H1 (cell line): ENCODE results near the gene CRTAC1. TPM values are rescaled to one million over a fixed set of nuclear protein-coding genes. Genes with fewer than 3 reads are reported as not detected.

Experiments used
- CTCF ChIA-PET: fragments of 300-600 bp; sonication (Branson Sonifier 250); formaldehyde crosslinking; loops from one replicate; lab custom pipeline; 2021; ENCODE audit not compliant: partially characterized antibody; lab: Charles Lee
- POLR2A ChIA-PET: fragments of 300-600 bp; sonication (Branson Sonifier 250); formaldehyde crosslinking; loops from one replicate; lab custom pipeline; 2021; ENCODE audit warnings: inconsistent platforms; ENCODE audit not compliant: partially characterized antibody; lab: Charles Lee
- DNase-seq, 2 experiments: peaks; one replicate each; pipeline versions ENCODE4 v3.0.0 to v3.0.0-alpha.2; 2010 to 2022; ENCODE audit warnings: low spot score in 2 of 2, low read depth in 1 of 2, mixed read lengths in 1 of 2
- FAIRE-seq: peaks from 2 replicates; lab custom pipeline; 2011; peaks lifted over from hg19 to GRCh38; lab: Jason Lieb, UNC
- H2AFZ ChIP-seq: 2 replicates; pipeline ENCODE4 v1.8.1; 2012; ENCODE audit warnings: low read length, inconsistent platforms
- H2AK5ac ChIP-seq: 2 replicates; pipeline ENCODE4 v1.6.1; 2013; ENCODE audit warnings: low read depth, low read length
- H2BK120ac ChIP-seq: replicated peaks from 2 replicates; pipeline ENCODE3; 2013; ENCODE audit warnings: low read depth, low read length, inconsistent platforms
- H2BK12ac ChIP-seq: 2 replicates; pipeline ENCODE4 v1.6.1; 2013; ENCODE audit warnings: low read depth, low read length
- H2BK15ac ChIP-seq: 2 replicates; pipeline ENCODE4 v1.6.1; 2013; ENCODE audit warnings: low read length
- H2BK20ac ChIP-seq: 2 replicates; pipeline ENCODE4 v1.6.1; 2013; ENCODE audit warnings: low read length
- H2BK5ac ChIP-seq: 2 replicates; pipeline ENCODE4 v1.6.1; 2013; ENCODE audit warnings: low read depth, low read length
- H3K14ac ChIP-seq: 2 replicates; pipeline ENCODE4 v1.6.1; 2013; ENCODE audit warnings: inconsistent platforms; ENCODE audit not compliant: insufficient read length
- H3K18ac ChIP-seq: 2 replicates; pipeline ENCODE4 v1.6.1; 2013; ENCODE audit warnings: low read length; ENCODE audit errors: extremely low read depth
- H3K23ac ChIP-seq: 2 replicates; pipeline ENCODE4 v1.6.1; 2013; ENCODE audit warnings: inconsistent platforms; ENCODE audit not compliant: insufficient read length
- H3K23me2 ChIP-seq: 2 replicates; pipeline ENCODE4 v1.6.1; 2013; ENCODE audit warnings: low read depth, low read length
- H3K27ac ChIP-seq: 2 replicates; pipeline ENCODE4 v1.6.1; 2011; ENCODE audit warnings: low read depth, low read length, inconsistent platforms
- H3K27me3 ChIP-seq, 4 experiments: replicated peaks in 1 of 4; 1 replicate in 1 of 4; 2 replicates in 3 of 4; pipeline versions ENCODE4 v1.6.1 to v1.8.1; 2011 to 2013; ENCODE audit warnings: low read length in 3 of 4, mild to moderate bottlenecking in 3 of 4, inconsistent platforms in 2 of 4, mixed read lengths in 2 of 4, moderate library complexity in 1 of 4; ENCODE audit not compliant: control insufficient read depth in 3 of 4, insufficient read depth in 3 of 4; ENCODE audit errors: extremely low read depth in 1 of 4
- H3K36me3 ChIP-seq, 4 experiments: 2 replicates each; pipeline versions ENCODE4 v1.6.1 to v1.8.1; 2011 to 2013; ENCODE audit warnings: mild to moderate bottlenecking in 4 of 4, low read length in 3 of 4, moderate library complexity in 2 of 4, control low read depth in 1 of 4, inconsistent platforms in 1 of 4; ENCODE audit not compliant: insufficient read depth in 4 of 4, control insufficient read depth in 2 of 4
- H3K4ac ChIP-seq: replicated peaks from 2 replicates; pipeline ENCODE3; 2013; ENCODE audit warnings: low read length, low read depth, mixed read lengths, inconsistent platforms; ENCODE audit not compliant: insufficient read length
- H3K4me1 ChIP-seq, 4 experiments: replicated peaks in 1 of 4; 1 replicate in 1 of 4; 2 replicates in 3 of 4; pipeline versions ENCODE4 v1.6.1 to v1.8.1; 2011 to 2013; ENCODE audit warnings: low read length in 3 of 4, inconsistent platforms in 2 of 4, mixed read lengths in 1 of 4; ENCODE audit not compliant: insufficient read depth in 4 of 4, control insufficient read depth in 3 of 4
- H3K4me2 ChIP-seq, 2 experiments: 2 replicates each; pipeline versions ENCODE4 v1.6.1 to v1.8.1; 2011 to 2013; ENCODE audit warnings: low read depth in 2 of 2, low read length in 2 of 2, control low read depth in 1 of 2, inconsistent platforms in 1 of 2, mild to moderate bottlenecking in 1 of 2; ENCODE audit not compliant: insufficient read depth in 1 of 2
- H3K4me3 ChIP-seq, 4 experiments: fragments of 200-600, 300-600 bp in 1 of 4; sonication (generic), shearing (Covaris generic), sonication (Bioruptor Twin) in 1 of 4; 2 replicates each; pipeline versions ENCODE4 v1.5.1 to v1.8.1; 2011 to 2016; ENCODE audit warnings: low read length in 4 of 4, low read depth in 3 of 4, control low read depth in 2 of 4, inconsistent platforms in 2 of 4, mild to moderate bottlenecking in 2 of 4, mixed read lengths in 1 of 4, moderate library complexity in 1 of 4; ENCODE audit not compliant: insufficient read depth in 2 of 4; ENCODE audit errors: extremely low read depth in 1 of 4
- H3K56ac ChIP-seq: replicated peaks from 2 replicates; pipeline ENCODE3; 2013; ENCODE audit warnings: low read depth, mild to moderate bottlenecking, mixed read lengths, low read length, inconsistent platforms; ENCODE audit not compliant: insufficient read length
- H3K79me1 ChIP-seq: 2 replicates; pipeline ENCODE4 v1.6.1; 2013; ENCODE audit warnings: low read depth, low read length, control low read depth
- H3K79me2 ChIP-seq, 2 experiments: 2 replicates each; pipeline versions ENCODE4 v1.6.1 to v1.8.1; 2012 to 2013; ENCODE audit warnings: low read length in 2 of 2, mild to moderate bottlenecking in 2 of 2, inconsistent platforms in 1 of 2; ENCODE audit not compliant: insufficient read depth in 2 of 2, control insufficient read depth in 1 of 2
- H3K9ac ChIP-seq, 4 experiments: replicated peaks in 1 of 4; 1 replicate in 1 of 4; 2 replicates in 3 of 4; pipeline versions ENCODE4 v1.6.1 to v1.8.1; 2011 to 2013; ENCODE audit warnings: low read depth in 3 of 4, low read length in 3 of 4, control low read depth in 2 of 4, mild to moderate bottlenecking in 2 of 4, moderate library complexity in 2 of 4, inconsistent platforms in 1 of 4; ENCODE audit errors: extremely low read depth in 1 of 4
- H3K9me3 ChIP-seq, 2 experiments: 2 replicates each; pipeline versions ENCODE4 v1.6.1 to v1.8.1; 2012 to 2013; ENCODE audit warnings: mild to moderate bottlenecking in 2 of 2, moderate library complexity in 2 of 2, control low read depth in 1 of 2, inconsistent platforms in 1 of 2, low read depth in 1 of 2, low read length in 1 of 2, mixed read lengths in 1 of 2; ENCODE audit not compliant: insufficient read depth in 2 of 2
- H4K20me1 ChIP-seq, 2 experiments: replicated peaks in 1 of 2; 2 replicates each; pipeline versions ENCODE3 to v1.8.1; 2011 to 2013; ENCODE audit warnings: inconsistent platforms in 2 of 2, low read length in 2 of 2, mild to moderate bottlenecking in 1 of 2; ENCODE audit not compliant: insufficient read depth in 2 of 2, control insufficient read depth in 1 of 2
- H4K5ac ChIP-seq: 2 replicates; pipeline ENCODE4 v1.6.1; 2013; ENCODE audit warnings: low read length, low read depth, mixed read lengths, inconsistent platforms; ENCODE audit not compliant: insufficient read length
- H4K8ac ChIP-seq: 2 replicates; pipeline ENCODE4 v1.8.0; 2013; ENCODE audit warnings: mild to moderate bottlenecking, moderate library complexity, low read length, inconsistent platforms; ENCODE audit not compliant: insufficient read depth; ENCODE audit errors: extremely low read depth
- H4K91ac ChIP-seq: replicated peaks from 2 replicates; pipeline ENCODE3; 2013; ENCODE audit warnings: low read length, mixed read lengths, inconsistent platforms; ENCODE audit not compliant: insufficient read length
- GABPA ChIP-seq: IDR thresholded peaks from 2 replicates; pipeline ENCODE4 v1.6.1; 2011; ENCODE audit warnings: mild to moderate bottlenecking, low read length, moderate library complexity, borderline replicate concordance; ENCODE audit not compliant: insufficient read depth
- HDAC2 ChIP-seq, 2 experiments: fragments of 300-600 bp in 1 of 2; sonication (generic) in 1 of 2; IDR thresholded peaks; 2 replicates each; pipeline ENCODE4 v1.6.1; 2011 to 2012; ENCODE audit warnings: low read depth in 2 of 2, low read length in 2 of 2, mild to moderate bottlenecking in 2 of 2, moderate library complexity in 2 of 2, borderline replicate concordance in 1 of 2, inconsistent platforms in 1 of 2
- RAD21 ChIP-seq, 2 experiments: IDR thresholded peaks in 1 of 2; conservative IDR thresholded peaks in 1 of 2; 2 replicates each; pipeline ENCODE4 v1.6.1; 2011; ENCODE audit warnings: low read depth in 2 of 2, low read length in 2 of 2, improper control_type of control experiment in 1 of 2, inconsistent platforms in 1 of 2, mild to moderate bottlenecking in 1 of 2, moderate library complexity in 1 of 2
- SP1 ChIP-seq: IDR thresholded peaks from 2 replicates; pipeline ENCODE4 v1.6.1; 2011; ENCODE audit warnings: low read depth, low read length
- SP2 ChIP-seq: IDR thresholded peaks from 2 replicates; pipeline ENCODE4 v1.6.1; 2012; ENCODE audit warnings: mild to moderate bottlenecking, low read length, inconsistent platforms
- TAF7 ChIP-seq: optimal IDR thresholded peaks from 2 replicates; pipeline ENCODE3; 2011; ENCODE audit warnings: low read depth, mild to moderate bottlenecking, inconsistent platforms, low read length, moderate library complexity, borderline replicate concordance
- ZNF274 ChIP-seq: IDR thresholded peaks from 2 replicates; pipeline ENCODE4 v1.7.0; 2012; ENCODE audit warnings: low read length, borderline replicate concordance; ENCODE audit errors: extremely low read depth
- WGBS, 2 experiments: shearing (Covaris generic) in 1 of 2; methylation state at CpG; one replicate each; pipeline versions ENCODE4 v1.1.6 to v1.1.7; 2013 to 2015; ENCODE audit warnings: low lambda C conversion rate in 2 of 2, mixed read lengths in 2 of 2, inconsistent platforms in 1 of 2, low coverage in 1 of 2, missing lambda C conversion rate in 1 of 2; ENCODE audit not compliant: insufficient replicate concordance in 2 of 2, insufficient coverage in 1 of 2, insufficient read length in 1 of 2; ENCODE audit errors: extremely low coverage in 1 of 2, missing lambda C conversion rate in 1 of 2; 5-methylcytosine and 5-hydroxymethylcytosine counted together
- polyA plus RNA-seq, 7 experiments: library from polyadenylated mRNA; depleted of rRNA in 3 of 7; stranded (reverse) in 5 of 7; unstranded in 2 of 7; fragments of >200 nt in 5 of 7; fragments of 200-250 nt in 2 of 7; gene quantifications; 1 replicate in 5 of 7; 2 replicates in 1 of 7; 4 replicates in 1 of 7; pipeline versions ENCODE4 v1.2.1 to v1.2.3, GENCODE V29; 2011 to 2013; ENCODE audit warnings: missing spikeins in 2 of 7, mixed read lengths in 2 of 7
- total RNA-seq: library from RNA; stranded (reverse); fragmentation: NEBNext Ultra II Directional; extraction: Animal tissue kit (Norgen Biotek cat#: 25700); gene quantifications from 2 replicates; pipeline ENCODE4 v1.2.1, GENCODE V29; 2021
- TF ChIP-seq, protein P1 (sequence below), 3 experiments: IDR thresholded peaks; 1 replicate in 2 of 3; 2 replicates in 1 of 3; pipeline versions ENCODE4 v1.5.1 to v1.6.1; 2011; ENCODE audit warnings: low read length in 3 of 3, mild to moderate bottlenecking in 3 of 3, inconsistent platforms in 2 of 3, low read depth in 1 of 3, moderate library complexity in 1 of 3; ENCODE audit not compliant: insufficient read depth in 1 of 3; ENCODE audit errors: control extremely low read depth in 1 of 3

CRTAC1 gene
- total and polyA plus RNA-seq, 2 of the 8 experiments (the other 6 are each of a cell fraction or from before 2014, with no cell fraction given), result 0.91 to 1.2 TPM

DNA sequence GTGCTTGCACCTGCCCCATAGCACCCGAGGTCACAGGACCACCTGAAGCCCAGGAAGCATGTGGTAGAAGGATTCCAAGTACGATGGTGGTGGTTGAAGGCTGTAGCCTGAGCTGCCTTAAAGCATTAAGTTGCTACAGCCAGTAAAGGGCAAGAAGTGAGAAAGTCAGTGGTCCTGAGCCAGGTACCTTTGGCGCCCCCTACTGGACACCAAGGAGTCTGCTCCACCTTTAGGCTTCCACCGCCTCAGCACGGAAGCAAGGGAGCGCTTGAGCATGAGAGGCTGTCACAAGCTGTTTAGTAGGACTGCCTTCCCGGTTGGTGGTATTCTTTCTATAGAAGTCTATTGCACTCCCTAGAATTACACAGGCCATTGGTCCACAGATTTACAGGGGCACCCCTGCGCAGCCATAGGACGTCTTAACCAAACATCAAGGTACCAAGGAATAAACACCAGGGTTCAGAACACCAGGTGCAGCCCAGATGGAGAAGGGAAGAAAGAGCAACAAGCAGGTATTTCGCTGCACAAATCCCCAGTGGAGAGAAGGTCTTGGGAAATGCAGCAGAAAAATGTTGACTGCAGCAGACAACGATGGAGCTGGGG lies 2.2 kb downstream of the CRTAC1 start:
- Histone ChIP-seq H2BK20ac (no peak overlapping the region), H3K9me3 (no peaks in the 10 kb centered on the region), H3K4me2 (no peak overlapping the region; a peak in 1 of 4 replicates), H2BK120ac (no peak overlapping the region), H2BK12ac (no peak overlapping the region), H3K27ac (no peak overlapping the region), H4K8ac (no peak overlapping the region), H4K91ac (no peak overlapping the region), H2AK5ac (no peak overlapping the region), H2BK15ac (no peak overlapping the region), H4K20me1 (peaks cover 0 to 12% of the 10 kb centered on the region in 2 experiments), H3K4ac (no peak overlapping the region), H3K18ac (no peak overlapping the region), H3K23me2 (peaks cover 14% of the 10 kb centered on the region; the same call in 1 of the 2 replicates), H3K4me1 (peaks cover 2 to 7% (median 6%) of the 10 kb centered on the region in 4 experiments; a peak in 5 of 7 replicates), H2BK5ac (no peak overlapping the region), H2AFZ (no peak overlapping the region), H3K56ac (no peak overlapping the region), H3K23ac (no peak overlapping the region), H3K36me3 (0 out of 8 replicates have a peak, but pooled peaks cover 0 to 2% (median 0%) of the 10 kb centered on the region in 4 experiments), H3K14ac (no peak overlapping the region), H4K5ac (no peak overlapping the region), H3K79me2 (no peaks in the 10 kb centered on the region), H3K79me1 (no peaks in the 10 kb centered on the region), H3K9ac (no peak overlapping the region), H3K27me3 (peaks cover 40 to 50% (median 49%) of the 10 kb centered on the region in 4 experiments), H3K4me3 (no peak overlapping the region)
- FAIRE-seq (peak; percentile 60), DNase-seq (peak; percentile 34 to 89)
- POLR2A ChIA-PET, result interaction anchor here (0.8 to 3.0 kb wide), 6 partner anchors 9 to 139 kb away, joined by 3 to 15 read pairs (median 4); no protein-coding TSS in a partner anchor
- CTCF ChIA-PET, result interaction anchor here (0.6 to 17.2 kb wide), 38 partner anchors 10 to 342 kb away, joined by 3 to 318 read pairs (median 5); partner anchors contain the start of gene GOLGA7B
- 23% methylated on average over 11 of the region's 11 CpGs; no CpG with 5 or more reads in 1 of the 2 experiments for WGBS, 2 experiments
- TF ChIP-seq TAF7, result peak; percentile 21
- TF ChIP-seq RAD21 (IDR thresholded peaks at IDR 0.05 in 1 of 2, conservative IDR thresholded peaks at IDR 0.05 in 1 of 2; ENCODE audit: low read depth in 2 of 2, low read length in 2 of 2), result peak; percentile 81 to 91
- no peak for TF ChIP-seq SP1
- no peak for TF ChIP-seq HDAC2 (IDR thresholded peaks at IDR 0.05; ENCODE audit: borderline replicate concordance in 1 of 2, low read depth in 2 of 2, low read length in 2 of 2)
- peak; percentile 55; the same call in 1 of the 2 replicates for TF ChIP-seq GABPA
- no peak for TF ChIP-seq SP2
- TF ChIP-seq, protein P1, sequence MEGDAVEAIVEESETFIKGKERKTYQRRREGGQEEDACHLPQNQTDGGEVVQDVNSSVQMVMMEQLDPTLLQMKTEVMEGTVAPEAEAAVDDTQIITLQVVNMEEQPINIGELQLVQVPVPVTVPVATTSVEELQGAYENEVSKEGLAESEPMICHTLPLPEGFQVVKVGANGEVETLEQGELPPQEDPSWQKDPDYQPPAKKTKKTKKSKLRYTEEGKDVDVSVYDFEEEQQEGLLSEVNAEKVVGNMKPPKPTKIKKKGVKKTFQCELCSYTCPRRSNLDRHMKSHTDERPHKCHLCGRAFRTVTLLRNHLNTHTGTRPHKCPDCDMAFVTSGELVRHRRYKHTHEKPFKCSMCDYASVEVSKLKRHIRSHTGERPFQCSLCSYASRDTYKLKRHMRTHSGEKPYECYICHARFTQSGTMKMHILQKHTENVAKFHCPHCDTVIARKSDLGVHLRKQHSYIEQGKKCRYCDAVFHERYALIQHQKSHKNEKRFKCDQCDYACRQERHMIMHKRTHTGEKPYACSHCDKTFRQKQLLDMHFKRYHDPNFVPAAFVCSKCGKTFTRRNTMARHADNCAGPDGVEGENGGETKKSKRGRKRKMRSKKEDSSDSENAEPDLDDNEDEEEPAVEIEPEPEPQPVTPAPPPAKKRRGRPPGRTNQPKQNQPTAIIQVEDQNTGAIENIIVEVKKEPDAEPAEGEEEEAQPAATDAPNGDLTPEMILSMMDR (IDR thresholded peaks at IDR 0.05; ENCODE audit: control extremely low read depth in 1 of 3, insufficient read depth in 1 of 3, low read depth in 1 of 3, low read length in 3 of 3), result peak; percentile 86 to 98 (median 97)
- TF ChIP-seq ZNF274, result no peak
